WTC11 (cell line): ENCODE measurements around the gene NTPCR. TPM values are rescaled to one million over a fixed set of nuclear protein-coding genes. Genes with fewer than 3 reads are reported as not detected.

Experiments
- ATAC-seq: fragments of 200-7000 bp; cut with Tn5 transposase; 2 replicates; pipeline ENCODE4 v1.10.0; 2021; ENCODE audit warnings: mild to moderate bottlenecking, moderate library complexity
- CTCF ChIA-PET: fragments of 300-600 bp; sonication (Branson Sonifier 250); formaldehyde crosslinking; loops from one replicate; lab custom pipeline; 2021; ENCODE audit warnings: antibody characterized with exemption; lab: Charles Lee
- POLR2A ChIA-PET: fragments of 350-600 bp; sonication (Branson Sonifier 250); formaldehyde crosslinking; loops from one replicate; lab custom pipeline; 2021; ENCODE audit warnings: antibody characterized with exemption; lab: Charles Lee
- DNase-seq: peaks from one replicate; pipeline ENCODE4 v3.0.0; 2021; ENCODE audit warnings: low spot score
- H3K27ac Mint-ChIP-seq: 2 replicates; pipeline ENCODE4 v1.8.0; 2021; ENCODE audit warnings: mixed read lengths
- H3K27me3 Mint-ChIP-seq: 2 replicates; pipeline ENCODE4 v1.8.0; 2021; ENCODE audit warnings: low read depth, mild to moderate bottlenecking, moderate library complexity, mixed read lengths
- H3K36me3 Mint-ChIP-seq: 2 replicates; pipeline ENCODE4 v1.8.0; 2021; ENCODE audit warnings: mixed read lengths
- H3K4me1 Mint-ChIP-seq: 2 replicates; pipeline ENCODE4 v1.8.0; 2022; ENCODE audit warnings: mixed read lengths
- H3K4me3 Mint-ChIP-seq: 2 replicates; pipeline ENCODE4 v1.8.0; 2021; ENCODE audit warnings: mild to moderate bottlenecking, moderate library complexity, mixed read lengths
- H3K9me3 Mint-ChIP-seq: 2 replicates; pipeline ENCODE4 v1.8.0; 2021; ENCODE audit warnings: mixed read lengths
- CBFB ChIP-seq: sonication (generic); formaldehyde crosslinking; IDR thresholded peaks from 2 replicates; pipeline ENCODE4 v1.8.1; 2022; ENCODE audit warnings: mild to moderate bottlenecking, low read depth, missing genetic modification reagents
- ELF4 ChIP-seq: sonication (generic); formaldehyde crosslinking; IDR thresholded peaks from 2 replicates; pipeline ENCODE4 v1.8.1; 2022; ENCODE audit warnings: low read depth, mild to moderate bottlenecking, moderate library complexity, missing genetic modification reagents
- ETV6 ChIP-seq: sonication (generic); formaldehyde crosslinking; IDR thresholded peaks from 2 replicates; pipeline ENCODE4 v1.8.1; 2022; ENCODE audit warnings: mild to moderate bottlenecking, missing genetic modification reagents
- FOXJ3 ChIP-seq: sonication (generic); formaldehyde crosslinking; IDR thresholded peaks from 2 replicates; pipeline ENCODE4 v1.9.0; 2021; ENCODE audit warnings: missing genetic modification reagents, mild to moderate bottlenecking, borderline replicate concordance
- FOXK1 ChIP-seq: sonication (generic); formaldehyde crosslinking; IDR thresholded peaks from 2 replicates; pipeline ENCODE4 v1.8.0; 2022; ENCODE audit warnings: mild to moderate bottlenecking, moderate library complexity, missing genetic modification reagents
- JUN ChIP-seq: sonication (generic); formaldehyde crosslinking; IDR thresholded peaks from 2 replicates; pipeline ENCODE4 v1.8.0; 2023; ENCODE audit warnings: mild to moderate bottlenecking, missing genetic modification reagents
- NFATC4 ChIP-seq: fragments of 250-450 bp; sonication (Bioruptor Pico); IDR thresholded peaks from 2 replicates; pipeline ENCODE4 v1.9.0; 2021; ENCODE audit warnings: mild to moderate bottlenecking
- NFYB ChIP-seq: sonication (generic); formaldehyde crosslinking; conservative IDR thresholded peaks from 2 replicates; pipeline ENCODE4 v1.8.0; 2022; ENCODE audit warnings: low read depth, missing genetic modification reagents
- NR3C1 ChIP-seq: sonication (generic); formaldehyde crosslinking; conservative IDR thresholded peaks from 2 replicates; pipeline ENCODE4 v1.8.1; 2023; ENCODE audit warnings: low read depth, mild to moderate bottlenecking, missing genetic modification reagents
- PRRX2 ChIP-seq: fragments of 250-450 bp; sonication (Bioruptor Pico); IDR thresholded peaks from 2 replicates; pipeline ENCODE4 v1.8.0; 2021; ENCODE audit warnings: mild to moderate bottlenecking
- RELA ChIP-seq: sonication (generic); formaldehyde crosslinking; IDR thresholded peaks from 2 replicates; pipeline ENCODE4 v1.8.1; 2022; ENCODE audit warnings: missing genetic modification reagents, mild to moderate bottlenecking, borderline replicate concordance
- SMAD3 ChIP-seq: sonication (generic); formaldehyde crosslinking; IDR thresholded peaks from 2 replicates; pipeline ENCODE4 v1.8.0; 2022; ENCODE audit warnings: missing genetic modification reagents, mild to moderate bottlenecking, borderline replicate concordance
- SOX15 ChIP-seq: fragments of 250-450 bp; sonication (Bioruptor Pico); IDR thresholded peaks from 2 replicates; pipeline ENCODE4 v1.9.0; 2021; ENCODE audit warnings: mild to moderate bottlenecking
- TP53 ChIP-seq: sonication (generic); formaldehyde crosslinking; IDR thresholded peaks from 2 replicates; pipeline ENCODE4 v1.8.1; 2023; ENCODE audit warnings: mild to moderate bottlenecking, missing genetic modification reagents
- ZNF121 ChIP-seq: sonication (generic); formaldehyde crosslinking; IDR thresholded peaks from 2 replicates; pipeline ENCODE4 v1.8.0; 2023; ENCODE audit warnings: missing genetic modification reagents
- ZNF138 ChIP-seq: sonication (generic); formaldehyde crosslinking; conservative IDR thresholded peaks from 2 replicates; pipeline ENCODE4 v1.8.1; 2022; ENCODE audit warnings: mild to moderate bottlenecking, moderate library complexity, missing genetic modification reagents
- ZNF396 ChIP-seq: fragments of 250-450 bp; sonication (Bioruptor Pico); IDR thresholded peaks from 2 replicates; pipeline ENCODE4 v1.8.0; 2021; ENCODE audit warnings: mild to moderate bottlenecking, moderate library complexity, borderline replicate concordance
- total RNA-seq: library from RNA; stranded (reverse); gene quantifications from 3 replicates; pipeline ENCODE4 v1.2.3, GENCODE V29; 2021
- TF ChIP-seq, protein P1 (sequence below): sonication (generic); formaldehyde crosslinking; IDR thresholded peaks from 2 replicates; pipeline ENCODE4 v1.8.1; 2023; ENCODE audit warnings: mild to moderate bottlenecking, missing genetic modification reagents, moderate library complexity
- TF ChIP-seq, protein P2 (sequence below): fragments of 250-450 bp; sonication (Bioruptor Pico); IDR thresholded peaks from 2 replicates; pipeline ENCODE4 v1.9.0; 2021; ENCODE audit warnings: mild to moderate bottlenecking
- TF ChIP-seq, protein P3 (sequence below): sonication (generic); formaldehyde crosslinking; IDR thresholded peaks from 2 replicates; pipeline ENCODE4 v1.8.0; 2022; ENCODE audit warnings: mild to moderate bottlenecking, missing genetic modification reagents
- TF ChIP-seq, protein P4 (sequence below): sonication (generic); formaldehyde crosslinking; IDR thresholded peaks from 2 replicates; pipeline ENCODE4 v1.8.0; 2022; ENCODE audit warnings: mild to moderate bottlenecking, missing genetic modification reagents

The NTPCR gene
- total RNA-seq, 1 experiment from 2014 or later: 102 TPM

- no peak overlapping the region for H3K27ac Mint-ChIP-seq
- H3K9me3 Mint-ChIP-seq: peaks cover 13% of the 10 kb centered on the region
- no peak overlapping the region for H3K4me3 Mint-ChIP-seq
- peaks cover 7% of the 10 kb centered on the region; the same call in 1 of the 2 replicates for H3K36me3 Mint-ChIP-seq
- ATAC-seq: no peak
- ChIA-PET POLR2A (no interaction called here), CTCF (no interaction called here)
- no peak for DNase-seq
- TF ChIP-seq ETV6 (CRISPR knock-in tag) (no peak), SMAD3 (CRISPR knock-in tag) (no peak)
- H3K27me3 Mint-ChIP-seq: peaks cover 8% of the 10 kb centered on the region
- H3K4me1 Mint-ChIP-seq: no peaks in the 10 kb centered on the region
Observed at GRCh38 chr1:232927830-232928505, 22.4 kb upstream of the NTPCR start.

- CTCF ChIA-PET: no interaction called here
- POLR2A ChIA-PET: no interaction called here
Observed at GRCh38 chr1:232932486-232933425, 17.7 kb upstream of the NTPCR start.

DNA sequence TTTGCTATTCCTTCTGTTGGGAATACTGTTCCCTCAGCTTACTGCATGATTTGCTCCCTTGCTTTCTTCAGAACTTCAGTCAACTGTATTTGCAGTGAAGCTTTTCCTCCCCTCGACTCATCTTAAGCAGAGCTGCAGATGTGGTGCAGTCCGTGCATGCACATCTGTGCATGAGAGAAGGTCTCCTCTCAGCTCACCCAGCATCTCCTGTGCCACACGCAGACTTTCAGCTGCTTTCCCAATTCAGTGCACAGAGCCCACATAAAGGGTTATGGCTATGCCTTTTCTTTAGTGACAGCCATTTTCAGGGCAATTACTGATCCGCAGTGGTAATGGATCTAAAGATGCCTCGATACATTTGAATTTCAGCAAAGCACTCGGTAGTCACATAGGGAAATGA lies 13.5 kb upstream of the NTPCR start:
- Mint-ChIP-seq H3K9me3 (peaks cover 4% of the 10 kb centered on the region; the same call in 1 of the 2 replicates), H3K27me3 (no peaks in the 10 kb centered on the region), H3K27ac (no peak overlapping the region), H3K4me1 (no peaks in the 10 kb centered on the region), H3K36me3 (no peaks in the 10 kb centered on the region), H3K4me3 (no peak overlapping the region)
- ATAC-seq (no peak), DNase-seq (no peak)
- ChIA-PET POLR2A (no interaction called here), CTCF (interaction anchor here (1.9 kb wide), 1 partner anchor 16 kb away, joined by 3 read pairs; no protein-coding TSS in a partner anchor)
- TF ChIP-seq ZNF138 (no peak), PRRX2 (CRISPR knock-in tag) (no peak), NFATC4 (CRISPR knock-in tag) (no peak), NR3C1 (CRISPR knock-in tag) (no peak), RELA (CRISPR knock-in tag) (no peak)
- TF ChIP-seq, protein P1, sequence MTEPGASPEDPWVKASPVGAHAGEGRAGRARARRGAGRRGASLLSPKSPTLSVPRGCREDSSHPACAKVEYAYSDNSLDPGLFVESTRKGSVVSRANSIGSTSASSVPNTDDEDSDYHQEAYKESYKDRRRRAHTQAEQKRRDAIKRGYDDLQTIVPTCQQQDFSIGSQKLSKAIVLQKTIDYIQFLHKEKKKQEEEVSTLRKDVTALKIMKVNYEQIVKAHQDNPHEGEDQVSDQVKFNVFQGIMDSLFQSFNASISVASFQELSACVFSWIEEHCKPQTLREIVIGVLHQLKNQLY (CRISPR knock-in tag): no peak
- TF ChIP-seq, protein P2, sequence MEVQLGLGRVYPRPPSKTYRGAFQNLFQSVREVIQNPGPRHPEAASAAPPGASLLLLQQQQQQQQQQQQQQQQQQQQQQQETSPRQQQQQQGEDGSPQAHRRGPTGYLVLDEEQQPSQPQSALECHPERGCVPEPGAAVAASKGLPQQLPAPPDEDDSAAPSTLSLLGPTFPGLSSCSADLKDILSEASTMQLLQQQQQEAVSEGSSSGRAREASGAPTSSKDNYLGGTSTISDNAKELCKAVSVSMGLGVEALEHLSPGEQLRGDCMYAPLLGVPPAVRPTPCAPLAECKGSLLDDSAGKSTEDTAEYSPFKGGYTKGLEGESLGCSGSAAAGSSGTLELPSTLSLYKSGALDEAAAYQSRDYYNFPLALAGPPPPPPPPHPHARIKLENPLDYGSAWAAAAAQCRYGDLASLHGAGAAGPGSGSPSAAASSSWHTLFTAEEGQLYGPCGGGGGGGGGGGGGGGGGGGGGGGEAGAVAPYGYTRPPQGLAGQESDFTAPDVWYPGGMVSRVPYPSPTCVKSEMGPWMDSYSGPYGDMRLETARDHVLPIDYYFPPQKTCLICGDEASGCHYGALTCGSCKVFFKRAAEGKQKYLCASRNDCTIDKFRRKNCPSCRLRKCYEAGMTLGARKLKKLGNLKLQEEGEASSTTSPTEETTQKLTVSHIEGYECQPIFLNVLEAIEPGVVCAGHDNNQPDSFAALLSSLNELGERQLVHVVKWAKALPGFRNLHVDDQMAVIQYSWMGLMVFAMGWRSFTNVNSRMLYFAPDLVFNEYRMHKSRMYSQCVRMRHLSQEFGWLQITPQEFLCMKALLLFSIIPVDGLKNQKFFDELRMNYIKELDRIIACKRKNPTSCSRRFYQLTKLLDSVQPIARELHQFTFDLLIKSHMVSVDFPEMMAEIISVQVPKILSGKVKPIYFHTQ (CRISPR knock-in tag): no peak
- TF ChIP-seq, protein P3, sequence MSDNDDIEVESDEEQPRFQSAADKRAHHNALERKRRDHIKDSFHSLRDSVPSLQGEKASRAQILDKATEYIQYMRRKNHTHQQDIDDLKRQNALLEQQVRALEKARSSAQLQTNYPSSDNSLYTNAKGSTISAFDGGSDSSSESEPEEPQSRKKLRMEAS (CRISPR knock-in tag): no peak

More at GRCh38 chr1:232932486-232933425, 17.7 kb upstream of the NTPCR start:
- H3K36me3 Mint-ChIP-seq: no peaks in the 10 kb centered on the region
- H3K9me3 Mint-ChIP-seq: peaks cover 1% of the 10 kb centered on the region
- no peaks in the 10 kb centered on the region for H3K4me1 Mint-ChIP-seq
- H3K4me3 Mint-ChIP-seq: no peak overlapping the region
- ATAC-seq: no peak
- H3K27me3 Mint-ChIP-seq: no peaks in the 10 kb centered on the region; the same call in 1 of the 2 replicates
- TF ChIP-seq FOXK1 (CRISPR knock-in tag): no peak
- TF ChIP-seq, all 79 proteins: peak for 0
- no peak overlapping the region for H3K27ac Mint-ChIP-seq
- DNase-seq: no peak

- Mint-ChIP-seq H3K27me3 (no peaks in the 10 kb centered on the region), H3K9me3 (peaks cover 4% of the 10 kb centered on the region; the same call in 1 of the 2 replicates), H3K36me3 (no peaks in the 10 kb centered on the region), H3K27ac (no peak overlapping the region), H3K4me3 (no peak overlapping the region), H3K4me1 (no peaks in the 10 kb centered on the region)
- POLR2A ChIA-PET: no interaction called here
- CTCF ChIA-PET: no interaction called here
- DNase-seq (no peak), ATAC-seq (no peak)
- no peak for TF ChIP-seq SOX15 (CRISPR knock-in tag)
- TF ChIP-seq ELF4 (CRISPR knock-in tag): no peak
- TF ChIP-seq TP53 (CRISPR knock-in tag): no peak
- TF ChIP-seq FOXJ3 (CRISPR knock-in tag): no peak
- TF ChIP-seq, protein P4, sequence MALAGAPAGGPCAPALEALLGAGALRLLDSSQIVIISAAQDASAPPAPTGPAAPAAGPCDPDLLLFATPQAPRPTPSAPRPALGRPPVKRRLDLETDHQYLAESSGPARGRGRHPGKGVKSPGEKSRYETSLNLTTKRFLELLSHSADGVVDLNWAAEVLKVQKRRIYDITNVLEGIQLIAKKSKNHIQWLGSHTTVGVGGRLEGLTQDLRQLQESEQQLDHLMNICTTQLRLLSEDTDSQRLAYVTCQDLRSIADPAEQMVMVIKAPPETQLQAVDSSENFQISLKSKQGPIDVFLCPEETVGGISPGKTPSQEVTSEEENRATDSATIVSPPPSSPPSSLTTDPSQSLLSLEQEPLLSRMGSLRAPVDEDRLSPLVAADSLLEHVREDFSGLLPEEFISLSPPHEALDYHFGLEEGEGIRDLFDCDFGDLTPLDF: no peak
- TF ChIP-seq ZNF121 (CRISPR knock-in tag): no peak
- no peak for TF ChIP-seq JUN (CRISPR knock-in tag)
- no peak for TF ChIP-seq CBFB (CRISPR knock-in tag)
- no peak for TF ChIP-seq NFYB (CRISPR knock-in tag)
- TF ChIP-seq ZNF396 (CRISPR knock-in tag): no peak
Observed at GRCh38 chr1:232937741-232938375, 12.6 kb upstream of the NTPCR start.
